HCT116 (cell line): ENCODE results near the gene MRPL44. TPM values are rescaled to one million over a fixed set of nuclear protein-coding genes. Genes with fewer than 3 reads are reported as not detected.

ENCODE experiments used
- ATAC-seq: fragments of 200-7000 bp; cut with Tn5 transposase; 2 replicates; pipeline ENCODE4 v1.9.1; 2020; ENCODE audit warnings: mild to moderate bottlenecking, moderate library complexity
- BruUV-seq: library from RNA; stranded (reverse); fragments of 400-500 nt; replicated peaks from 2 replicates; lab custom pipeline; 2021; lab: Mats Ljungman, UMichigan
- CTCF ChIA-PET: fragments of 300-600 bp; sonication (Branson Sonifier 250); formaldehyde crosslinking; loops from one replicate; lab custom pipeline; 2021; ENCODE audit warnings: antibody characterized with exemption; lab: Charles Lee
- POLR2A ChIA-PET: fragments of 300-600, 350-600 bp; sonication (Branson Sonifier 250); formaldehyde crosslinking; loops from one replicate; lab custom pipeline; 2021; ENCODE audit warnings: antibody characterized with exemption; lab: Charles Lee
- RAD21 ChIA-PET, 2 experiments: fragments of 300-600 bp; sonication (Branson Sonifier 250); formaldehyde crosslinking; loops; one replicate each; lab custom pipeline; 2023; ENCODE audit warnings: low total read pairs in 2 of 2; ENCODE audit not compliant: uncharacterized antibody in 2 of 2, unreplicated experiment in 2 of 2, low non-redundant PET in 1 of 2; lab: Charles Lee
- DNase-seq: peaks from one replicate; pipeline ENCODE4 v3.0.0-alpha.2; 2010; ENCODE audit warnings: low read depth, low spot score
- H2AFZ ChIP-seq: fragments of 200-600 bp; shearing (Covaris generic), sonication (generic); 2 replicates; pipeline ENCODE4 v1.6.1; 2017; ENCODE audit warnings: low read depth, mixed run types, mixed read lengths, antibody characterized with exemption, low read length; ENCODE audit not compliant: poor library complexity, severe bottlenecking
- H3K27ac ChIP-seq: 2 replicates; pipeline ENCODE4 v1.5.1; 2012; ENCODE audit warnings: low read depth, low read length
- H3K27me3 ChIP-seq: fragments of 200-600 bp; sonication (generic); 2 replicates; pipeline ENCODE4 v1.6.1; 2016; ENCODE audit warnings: mixed run types, low read length, mixed read lengths; ENCODE audit not compliant: insufficient read depth
- H3K36me3 ChIP-seq, 2 experiments: fragments of 200-500 bp in 1 of 2; fragments of 200-600 bp in 1 of 2; sonication (Bioruptor generic) in 1 of 2; sonication (generic) in 1 of 2; 2 replicates each; pipeline versions ENCODE4 v1.5.1 to v1.6.1; 2014 to 2016; ENCODE audit warnings: low read length in 2 of 2, inconsistent platforms in 1 of 2, mixed read lengths in 1 of 2, mixed run types in 1 of 2; ENCODE audit not compliant: insufficient read depth in 2 of 2, control insufficient read depth in 1 of 2
- H3K4me1 ChIP-seq, 2 experiments: fragments of 200-600 bp in 1 of 2; sonication (generic) in 1 of 2; 2 replicates each; pipeline versions ENCODE4 v1.5.1 to v1.6.1; 2012 to 2017; ENCODE audit warnings: low read length in 2 of 2, inconsistent platforms in 1 of 2, mild to moderate bottlenecking in 1 of 2, mixed read lengths in 1 of 2, mixed run types in 1 of 2, moderate library complexity in 1 of 2; ENCODE audit not compliant: insufficient read depth in 2 of 2, control insufficient read depth in 1 of 2
- H3K4me2 ChIP-seq: fragments of 200-600 bp; sonication (generic); 2 replicates; pipeline ENCODE4 v1.6.1; 2017; ENCODE audit warnings: mixed run types, low read length, mixed read lengths
- H3K4me3 ChIP-seq, 2 experiments: fragments of 200-600 bp in 1 of 2; sonication (generic) in 1 of 2; replicated peaks in 1 of 2; 2 replicates each; pipeline ENCODE4 v1.5.1; 2011 to 2016; ENCODE audit warnings: low read length in 2 of 2, control low read depth in 1 of 2, low read depth in 1 of 2, mild to moderate bottlenecking in 1 of 2, mixed read lengths in 1 of 2, mixed run types in 1 of 2
- H3K79me2 ChIP-seq: fragments of 200-600 bp; sonication (generic); 2 replicates; pipeline ENCODE4 v1.6.1; 2017; ENCODE audit warnings: mild to moderate bottlenecking, mixed run types, low read length, moderate library complexity, mixed read lengths; ENCODE audit not compliant: insufficient read depth
- H3K9ac ChIP-seq: fragments of 200-600 bp; sonication (generic); 2 replicates; pipeline ENCODE4 v1.6.1; 2016; ENCODE audit warnings: low read length, mixed read lengths
- H3K9me2 ChIP-seq: fragments of 200-600 bp; sonication (generic), shearing (Covaris generic); 2 replicates; pipeline ENCODE4 v1.6.1; 2017; ENCODE audit warnings: mixed run types, mild to moderate bottlenecking, moderate library complexity; ENCODE audit not compliant: insufficient read depth
- H3K9me3 ChIP-seq, 2 experiments: fragments of 200-500 bp in 1 of 2; fragments of 200-600 bp in 1 of 2; sonication (Bioruptor generic) in 1 of 2; sonication (generic) in 1 of 2; 2 replicates each; pipeline ENCODE4 v1.6.1; 2014 to 2017; ENCODE audit warnings: low read length in 2 of 2, mixed read lengths in 2 of 2, inconsistent platforms in 1 of 2, low read depth in 1 of 2, mild to moderate bottlenecking in 1 of 2, mixed run types in 1 of 2, moderate library complexity in 1 of 2; ENCODE audit not compliant: control insufficient read depth in 1 of 2, insufficient read depth in 1 of 2
- H4K20me1 ChIP-seq: fragments of 200-600 bp; sonication (generic), shearing (Covaris generic); 2 replicates; pipeline ENCODE4 v1.6.1; 2017; ENCODE audit warnings: mixed run types, mild to moderate bottlenecking, moderate library complexity; ENCODE audit not compliant: insufficient read depth
- ATF3 ChIP-seq: IDR thresholded peaks from 2 replicates; pipeline ENCODE4 v1.6.1; 2012
- CBX3 ChIP-seq: IDR thresholded peaks from 2 replicates; pipeline ENCODE4 v1.6.1; 2012; ENCODE audit warnings: low read depth
- EGR1 ChIP-seq: IDR thresholded peaks from 2 replicates; pipeline ENCODE4 v1.6.1; 2012; ENCODE audit warnings: low read depth
- FOSL1 ChIP-seq: IDR thresholded peaks from 2 replicates; pipeline ENCODE4 v1.6.1; 2012; ENCODE audit warnings: low read depth
- POLR2A ChIP-seq: IDR thresholded peaks from 2 replicates; pipeline ENCODE4 v1.7.0; 2011; ENCODE audit warnings: borderline replicate concordance; ENCODE audit not compliant: insufficient read depth, insufficient read length; ENCODE audit errors: extremely low read depth
- RAD21 ChIP-seq: IDR thresholded peaks from 2 replicates; pipeline ENCODE4 v1.6.1; 2012; ENCODE audit warnings: low read depth, mild to moderate bottlenecking
- SP1 ChIP-seq: IDR thresholded peaks from 2 replicates; pipeline ENCODE4 v1.6.1; 2012; ENCODE audit warnings: low read depth
- ZFX ChIP-seq: fragments of 450-650 bp; IDR thresholded peaks from 2 replicates; pipeline ENCODE4 v1.6.1; 2017
- intact Hi-C: fragments of 100-400 bp; cut with micrococcal nuclease; formaldehyde crosslinking; loops from 2 replicates; pipeline ENCODE4 v1.10.0; 2022
- total RNA-seq: library from RNA; stranded (reverse); gene quantifications from one replicate; pipeline ENCODE4 v1.2.1, GENCODE V29; 2021; ENCODE audit not compliant: unreplicated experiment

The MRPL44 gene
- total RNA-seq, 1 experiment from 2014 or later, result 45.8 TPM

GRCh38 chr2:224004105-224004695, 46.9 kb downstream of the MRPL44 start:
- RAD21 ChIA-PET, result no interaction called here
- no peaks in the 10 kb centered on the region; the same call in 1 of the 2 replicates for H3K79me2 ChIP-seq
- TF ChIP-seq FOSL1 (no peak), ZFX (no peak), RAD21 (no peak), CBX3 (no peak), EGR1 (no peak), ATF3 (no peak)
- no peaks in the 10 kb centered on the region for H3K36me3 ChIP-seq
- H3K4me3 ChIP-seq, result no peak overlapping the region
- DNase-seq (no peak), ATAC-seq (no peak)
- no peak overlapping the region for H3K4me2 ChIP-seq
- intact Hi-C loops, result no loop called here
- no TSS peak for BruUV-seq
- POLR2A ChIA-PET, result no interaction called here
- H3K27me3 ChIP-seq, result no peaks in the 10 kb centered on the region
- no peaks in the 10 kb centered on the region for H3K9me2 ChIP-seq
- H4K20me1 ChIP-seq, result no peaks in the 10 kb centered on the region
- H3K9ac ChIP-seq, result no peak overlapping the region
- no peaks in the 10 kb centered on the region for H3K9me3 ChIP-seq
- CTCF ChIA-PET, result interaction anchor here (4.7 kb wide), 1 partner anchor 11 kb away, joined by 23 read pairs; no protein-coding TSS in a partner anchor
- H3K27ac ChIP-seq, result no peak overlapping the region
- H2AFZ ChIP-seq, result no peak overlapping the region
- peaks cover 4% of the 10 kb centered on the region in 2 experiments; a peak in 2 of 4 replicates for H3K4me1 ChIP-seq

- Histone ChIP-seq H3K4me2 (no peak overlapping the region), H2AFZ (no peak overlapping the region), H3K27me3 (no peaks in the 10 kb centered on the region), H3K4me3 (no peak overlapping the region), H3K27ac (no peak overlapping the region), H3K9me2 (no peaks in the 10 kb centered on the region), H3K4me1 (peaks cover 4 to 20% of the 10 kb centered on the region in 2 experiments; a peak in 3 of 4 replicates), H4K20me1 (no peaks in the 10 kb centered on the region), H3K36me3 (no peaks in the 10 kb centered on the region), H3K79me2 (peaks cover 10% of the 10 kb centered on the region; the same call in 1 of the 2 replicates), H3K9me3 (no peaks in the 10 kb centered on the region), H3K9ac (no peak overlapping the region)
- ChIA-PET RAD21 (no interaction called here), POLR2A (no interaction called here), CTCF (no interaction called here)
- DNase-seq (no peak), ATAC-seq (no peak)
- no TSS peak for BruUV-seq
- TF ChIP-seq POLR2A (no peak), SP1 (no peak)
- intact Hi-C loops, result no loop called here
These were observed 51.5 kb downstream of the MRPL44 start for GRCh38 chr2:224008702-224009261.
